ENCODE results near the gene KRT7. TPM values are rescaled to one million over a fixed set of nuclear protein-coding genes. Genes with fewer than 3 reads are reported as not detected.
A peak's percentile ranks its signal among the peaks of the same experiment; 100 is the strongest.

KRT7 gene
- total RNA-seq, 1 experiment from 2014 or later, result 10.0 TPM

DNA sequence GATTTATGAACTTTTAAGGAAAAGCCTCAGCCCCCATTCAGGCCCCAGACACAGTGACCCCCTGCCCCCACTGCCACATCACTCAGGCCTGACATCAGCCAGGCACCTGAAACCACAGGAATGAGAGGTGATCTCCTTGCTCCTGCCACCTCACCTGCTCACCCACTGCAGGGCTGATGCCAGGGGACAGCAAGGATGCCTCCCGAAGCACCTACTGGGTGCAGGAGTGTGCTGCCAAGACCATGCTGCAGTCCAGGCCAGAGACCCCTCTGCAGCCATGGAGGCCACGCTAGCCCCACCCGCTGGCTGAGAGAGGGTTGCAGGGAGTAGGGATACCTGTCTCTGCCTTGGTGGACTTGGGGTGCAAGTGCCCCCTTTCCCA is 18.6 kb upstream of the KRT7 start:
- no peak overlapping the region; a peak in 1 of 7 replicates for H3K27ac Mint-ChIP-seq

More for the DNA sequence above, 18.6 kb upstream of the KRT7 start:
- H2AFZ ChIP-seq (ENCODE audit: low read length), result no peak overlapping the region
- TF ChIP-seq, protein P1, sequence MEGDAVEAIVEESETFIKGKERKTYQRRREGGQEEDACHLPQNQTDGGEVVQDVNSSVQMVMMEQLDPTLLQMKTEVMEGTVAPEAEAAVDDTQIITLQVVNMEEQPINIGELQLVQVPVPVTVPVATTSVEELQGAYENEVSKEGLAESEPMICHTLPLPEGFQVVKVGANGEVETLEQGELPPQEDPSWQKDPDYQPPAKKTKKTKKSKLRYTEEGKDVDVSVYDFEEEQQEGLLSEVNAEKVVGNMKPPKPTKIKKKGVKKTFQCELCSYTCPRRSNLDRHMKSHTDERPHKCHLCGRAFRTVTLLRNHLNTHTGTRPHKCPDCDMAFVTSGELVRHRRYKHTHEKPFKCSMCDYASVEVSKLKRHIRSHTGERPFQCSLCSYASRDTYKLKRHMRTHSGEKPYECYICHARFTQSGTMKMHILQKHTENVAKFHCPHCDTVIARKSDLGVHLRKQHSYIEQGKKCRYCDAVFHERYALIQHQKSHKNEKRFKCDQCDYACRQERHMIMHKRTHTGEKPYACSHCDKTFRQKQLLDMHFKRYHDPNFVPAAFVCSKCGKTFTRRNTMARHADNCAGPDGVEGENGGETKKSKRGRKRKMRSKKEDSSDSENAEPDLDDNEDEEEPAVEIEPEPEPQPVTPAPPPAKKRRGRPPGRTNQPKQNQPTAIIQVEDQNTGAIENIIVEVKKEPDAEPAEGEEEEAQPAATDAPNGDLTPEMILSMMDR (conservative IDR thresholded peaks at IDR 0.05), result peak; percentile 45
- no peak overlapping the region for H2BK20ac ChIP-seq (ENCODE audit: low read depth, low read length, poor library complexity, severe bottlenecking)
- H3T11ph ChIP-seq (ENCODE audit: low read length), result no peak overlapping the region
- H2BK15ac ChIP-seq (ENCODE audit: low read depth, low read length), result no peak overlapping the region
- H3K79me1 ChIP-seq (ENCODE audit: insufficient read depth, low read depth, low read length, poor library complexity, severe bottlenecking), result no peaks in the 10 kb centered on the region
- no peak overlapping the region for H3K18ac ChIP-seq (ENCODE audit: insufficient read length, low read depth, low read length)
- H4K91ac ChIP-seq (ENCODE audit: insufficient read length, low read depth, low read length), result no peak overlapping the region
- no peak overlapping the region for H4K5ac ChIP-seq (ENCODE audit: insufficient read length, low read depth, low read length)
- no peak overlapping the region for H2AK5ac ChIP-seq (ENCODE audit: insufficient read length, low read length)
- no peak overlapping the region for H2BK120ac ChIP-seq (ENCODE audit: low read depth, low read length, poor library complexity, severe bottlenecking)
- H3K56ac ChIP-seq (ENCODE audit: insufficient read length, low read depth, low read length), result no peak overlapping the region
- H3K79me2 ChIP-seq (ENCODE audit: insufficient read depth, low read length), result no peaks in the 10 kb centered on the region
- H3K27me3 ChIP-seq (ENCODE audit: insufficient read depth, low read length), result no peaks in the 10 kb centered on the region
- no peak overlapping the region for H3K9ac ChIP-seq (ENCODE audit: extremely low read depth, insufficient read length, low read length)
- no peaks in the 10 kb centered on the region for H3K23me2 ChIP-seq (ENCODE audit: insufficient read length, low read depth, low read length, poor library complexity, severe bottlenecking)
- Mint-ChIP-seq H3K27me3 (ENCODE audit: low read depth) (peaks cover 7% of the 10 kb centered on the region), H3K36me3 (ENCODE audit: insufficient read depth in 1 of 3, low read depth in 3 of 3) (no peaks in the 10 kb centered on the region), H3K4me3 (no peak overlapping the region), H3K4me1 (peaks cover 4 to 21% of the 10 kb centered on the region in 2 experiments), H3K9me3 (no peaks in the 10 kb centered on the region)
- no peak for DNase-seq
- no peak overlapping the region for H3K4ac ChIP-seq (ENCODE audit: low read depth, low read length)
- no peak overlapping the region for H4K8ac ChIP-seq (replicated peaks; ENCODE audit: insufficient read length, low read depth, low read length)
- no peak overlapping the region for H2BK5ac ChIP-seq (ENCODE audit: insufficient read length, low read length)
- H4K20me1 ChIP-seq (ENCODE audit: control insufficient read depth, insufficient read depth, insufficient read length), result no peaks in the 10 kb centered on the region
- WGBS (ENCODE audit: extremely low coverage, insufficient read length, low lambda C conversion rate), result no CpG with 5 or more reads among the region's 3 CpGs
- H2BK12ac ChIP-seq (ENCODE audit: insufficient read length, low read depth, low read length), result no peak overlapping the region
- H3K27ac ChIP-seq (ENCODE audit: insufficient read length, low read depth, low read length), result no peak overlapping the region
- H3K9me3 ChIP-seq (ENCODE audit: control insufficient read depth, low read depth, low read length), result no peaks in the 10 kb centered on the region
- no peak overlapping the region for H3K4me2 ChIP-seq (ENCODE audit: insufficient read depth, insufficient read length, low read length)
- H3K4me1 ChIP-seq (ENCODE audit: insufficient read depth, low read length), result no peaks in the 10 kb centered on the region
- H3K23ac ChIP-seq (ENCODE audit: insufficient read length, low read depth, low read length), result no peak overlapping the region
- no peak overlapping the region for H3K14ac ChIP-seq (ENCODE audit: insufficient read depth, low read length)
